Loucy (cell line): Measurements from ENCODE around the gene CHN2.

Source experiments
- EZH2phosphoT487 ChIP-seq: fragments of 200-600 bp; IDR thresholded peaks from 2 replicates; pipeline ENCODE4 v1.6.1; 2018; ENCODE audit warnings: antibody characterized with exemption, mild to moderate bottlenecking, moderate library complexity, borderline replicate concordance
- TF ChIP-seq, protein P1 (sequence below): fragments of 200-600 bp; sonication (generic); conservative IDR thresholded peaks from 2 replicates; pipeline ENCODE4 v1.5.1; 2014; ENCODE audit warnings: mild to moderate bottlenecking, antibody characterized with exemption, low read length

DNA sequence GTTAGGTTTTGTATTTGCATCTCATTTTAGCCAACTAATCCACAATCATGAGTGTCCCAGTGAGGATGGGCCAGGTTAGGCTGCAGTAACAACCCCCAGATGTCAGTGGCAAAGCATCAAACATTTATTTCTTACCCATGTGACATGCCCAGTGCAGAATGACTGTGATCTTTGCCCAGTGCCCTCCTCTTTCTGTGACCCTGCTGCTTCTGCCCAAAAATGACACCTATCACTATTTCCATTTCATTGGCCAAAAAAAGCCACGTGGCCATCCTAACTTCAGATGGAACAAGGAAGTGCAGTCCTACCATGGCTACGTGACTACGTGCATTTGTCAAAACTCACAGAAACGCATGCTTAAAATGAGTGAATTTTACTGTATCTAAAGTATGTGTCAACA, 259.9 kb downstream of the CHN2 start:
- TF ChIP-seq, protein P1, sequence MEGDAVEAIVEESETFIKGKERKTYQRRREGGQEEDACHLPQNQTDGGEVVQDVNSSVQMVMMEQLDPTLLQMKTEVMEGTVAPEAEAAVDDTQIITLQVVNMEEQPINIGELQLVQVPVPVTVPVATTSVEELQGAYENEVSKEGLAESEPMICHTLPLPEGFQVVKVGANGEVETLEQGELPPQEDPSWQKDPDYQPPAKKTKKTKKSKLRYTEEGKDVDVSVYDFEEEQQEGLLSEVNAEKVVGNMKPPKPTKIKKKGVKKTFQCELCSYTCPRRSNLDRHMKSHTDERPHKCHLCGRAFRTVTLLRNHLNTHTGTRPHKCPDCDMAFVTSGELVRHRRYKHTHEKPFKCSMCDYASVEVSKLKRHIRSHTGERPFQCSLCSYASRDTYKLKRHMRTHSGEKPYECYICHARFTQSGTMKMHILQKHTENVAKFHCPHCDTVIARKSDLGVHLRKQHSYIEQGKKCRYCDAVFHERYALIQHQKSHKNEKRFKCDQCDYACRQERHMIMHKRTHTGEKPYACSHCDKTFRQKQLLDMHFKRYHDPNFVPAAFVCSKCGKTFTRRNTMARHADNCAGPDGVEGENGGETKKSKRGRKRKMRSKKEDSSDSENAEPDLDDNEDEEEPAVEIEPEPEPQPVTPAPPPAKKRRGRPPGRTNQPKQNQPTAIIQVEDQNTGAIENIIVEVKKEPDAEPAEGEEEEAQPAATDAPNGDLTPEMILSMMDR: no peak
- no peak for TF ChIP-seq EZH2phosphoT487
